ENCODE measurements around the gene SLC14A1. TPM values are rescaled to one million over a fixed set of nuclear protein-coding genes. Genes with fewer than 3 reads are reported as not detected.
"Not testable (repeated sequence)": the region's sequence is repeated elsewhere in the genome, so short reads cannot be mapped to it uniquely, and the experiment has no call there.

The SLC14A1 gene
- total RNA-seq, 4 donors from 2014 or later = 0.95 to 26.0 TPM; not detected in 2

GRCh38 chr18:45755934-45756333 is 32.0 kb downstream of the SLC14A1 start:
- H3K27ac ChIP-seq = no peak overlapping the region
- H3K27me3 ChIP-seq = no peaks in the 10 kb centered on the region
- no peaks in the 10 kb centered on the region for H3K9me3 ChIP-seq
- TF ChIP-seq CTCF (IDR thresholded peaks at IDR 0.05) (no peak), POLR2A (IDR thresholded peaks at IDR 0.05) (no peak)
- peak in 1 of 2 donors; percentile 49 for DNase-seq
- H3K4me1 ChIP-seq = no peaks in the 10 kb centered on the region
- H3K36me3 ChIP-seq = no peaks in the 10 kb centered on the region
- no peak overlapping the region for H3K4me3 ChIP-seq
- intact Hi-C loops (cut with DNase I; ENCODE audit: low total_unique reads) = no loop called here

- no peak for DNase-seq
Measured at GRCh38 chr18:45757005-45757404, 33.0 kb downstream of the SLC14A1 start.

GRCh38 chr18:45757644-45758043 is 33.7 kb downstream of the SLC14A1 start:
- H3K27me3 ChIP-seq; H3K4me3 ChIP-seq; H3K36me3 ChIP-seq; H3K4me1 ChIP-seq; DNase-seq; H3K27ac ChIP-seq; intact Hi-C loops (cut with DNase I; ENCODE audit: low total_unique reads); H3K9me3 ChIP-seq: not testable (repeated sequence)

More at GRCh38 chr18:45757005-45757404, 33.0 kb downstream of the SLC14A1 start:
- Histone ChIP-seq H3K4me1 (no peaks in the 10 kb centered on the region), H3K27ac (no peak overlapping the region), H3K36me3 (no peaks in the 10 kb centered on the region), H3K27me3 (no peaks in the 10 kb centered on the region), H3K9me3 (no peaks in the 10 kb centered on the region), H3K4me3 (no peak overlapping the region)
- intact Hi-C loops (cut with DNase I; ENCODE audit: low total_unique reads) = no loop called here
- TF ChIP-seq POLR2A (IDR thresholded peaks at IDR 0.05) (no peak), CTCF (IDR thresholded peaks at IDR 0.05) (no peak)

- Histone ChIP-seq H3K27me3 (no peaks in the 10 kb centered on the region), H3K27ac (no peak overlapping the region), H3K4me1 (no peaks in the 10 kb centered on the region), H3K36me3 (no peaks in the 10 kb centered on the region), H3K4me3 (no peak overlapping the region), H3K9me3 (no peaks in the 10 kb centered on the region)
- DNase-seq = no peak
- TF ChIP-seq CTCF (IDR thresholded peaks at IDR 0.05) (no peak), POLR2A (IDR thresholded peaks at IDR 0.05) (no peak)
- intact Hi-C loops (cut with DNase I; ENCODE audit: low total_unique reads) = no loop called here
Measured at GRCh38 chr18:45760462-45761036, 36.6 kb downstream of the SLC14A1 start.

GRCh38 chr18:45761512-45762114 is 37.6 kb downstream of the SLC14A1 start:
- no peaks in the 10 kb centered on the region for H3K4me1 ChIP-seq
- H3K27ac ChIP-seq = no peak overlapping the region
- TF ChIP-seq CTCF (IDR thresholded peaks at IDR 0.05) (no peak), POLR2A (IDR thresholded peaks at IDR 0.05) (no peak)
- H3K36me3 ChIP-seq = no peaks in the 10 kb centered on the region
- DNase-seq = no peak
- H3K9me3 ChIP-seq = no peaks in the 10 kb centered on the region
- no peaks in the 10 kb centered on the region for H3K27me3 ChIP-seq
- intact Hi-C loops (cut with DNase I; ENCODE audit: low total_unique reads) = no loop called here
- H3K4me3 ChIP-seq = no peak overlapping the region
